Smooth muscle cell (in vitro differentiated cells): ENCODE data around the gene RPL38. TPM values are rescaled to one million over a fixed set of nuclear protein-coding genes. Genes with fewer than 3 reads are reported as not detected.

Source experiments
- DNase-seq: peaks from one replicate; lab custom pipeline; 2025; ENCODE audit not compliant: unreplicated experiment; lab: John Stamatoyannopoulos, UW
- H2AFZ ChIP-seq: fragments of 200-600 bp; sonication (generic); 2 replicates; pipeline ENCODE4 v1.6.0; 2016; ENCODE audit warnings: antibody characterized with exemption, low read depth, mild to moderate bottlenecking
- H3F3A ChIP-seq: fragments of 200-600 bp; sonication (generic); 2 replicates; pipeline ENCODE4 v1.6.0; 2017; ENCODE audit warnings: antibody characterized with exemption, low read depth
- H3K27ac ChIP-seq: fragments of 200-600 bp; sonication (generic); 2 replicates; pipeline ENCODE4 v1.5.1; 2016; ENCODE audit warnings: low read depth, mild to moderate bottlenecking
- H3K27me3 ChIP-seq: fragments of 200-600 bp; sonication (generic); 2 replicates; pipeline ENCODE4 v1.6.1; 2016; ENCODE audit warnings: low read depth, mild to moderate bottlenecking
- H3K36me3 ChIP-seq: fragments of 200-600 bp; sonication (generic); 2 replicates; pipeline ENCODE4 v1.5.1; 2016; ENCODE audit warnings: low read depth
- H3K4me1 ChIP-seq: fragments of 200-600 bp; sonication (generic); 2 replicates; pipeline ENCODE4 v1.5.1; 2016; ENCODE audit warnings: low read depth
- H3K4me2 ChIP-seq: fragments of 200-600 bp; sonication (generic); 2 replicates; pipeline ENCODE4 v1.6.0; 2016; ENCODE audit warnings: mild to moderate bottlenecking
- H3K4me3 ChIP-seq: fragments of 200-600 bp; sonication (generic); 2 replicates; pipeline ENCODE4 v1.5.1; 2016; ENCODE audit warnings: mild to moderate bottlenecking
- H3K79me2 ChIP-seq: fragments of 200-600 bp; sonication (generic); 2 replicates; pipeline ENCODE4 v1.6.0; 2016; ENCODE audit warnings: low read depth, mild to moderate bottlenecking
- H3K9ac ChIP-seq: fragments of 200-600 bp; sonication (generic); 2 replicates; pipeline ENCODE4 v1.6.0; 2016; ENCODE audit warnings: low read depth
- H3K9me3 ChIP-seq: fragments of 200-600 bp; sonication (generic); replicated peaks from 2 replicates; pipeline ENCODE4 v1.5.1; 2016; ENCODE audit warnings: low read depth
- H4K20me1 ChIP-seq: fragments of 200-600 bp; sonication (generic); 2 replicates; pipeline ENCODE4 v1.6.0; 2016; ENCODE audit warnings: low read depth
- CTCF ChIP-seq: fragments of 200-600 bp; sonication (generic); IDR thresholded peaks from 2 replicates; pipeline ENCODE4 v1.5.1; 2017; ENCODE audit warnings: borderline replicate concordance, mild to moderate bottlenecking, antibody characterized with exemption; ENCODE audit not compliant: insufficient read depth, poor library complexity, severe bottlenecking
- WGBS: methylation state at CpG from one replicate; pipeline ENCODE4 v1.1.7; 2016; ENCODE audit warnings: low lambda C conversion rate; 5-methylcytosine and 5-hydroxymethylcytosine counted together
- polyA plus RNA-seq: library from polyadenylated mRNA; unstranded; fragments of >200 nt; fragmentation: Nextera tagmentation; extraction: Ambion mirVana; gene quantifications from 2 replicates; pipeline ENCODE4 v1.2.1, GENCODE V29; 2016
- total RNA-seq: library from RNA; depleted of rRNA; stranded (reverse); fragments of >200 nt; gene quantifications from 2 replicates; pipeline ENCODE4 v1.2.3, GENCODE V29; 2014

Gene RPL38
- total RNA-seq (377 and 449 TPM in 2 replicates), polyA plus RNA-seq (889 and 1,006 TPM in 2 replicates)

- H3K79me2 ChIP-seq: peaks cover 35% of the 10 kb centered on the region
- peak within 1 kb of the TSS; percentile 75 for H3K4me3 ChIP-seq
- 2% methylated on average over 42 of the region's 53 CpGs for WGBS
- peak within 1 kb of the TSS; percentile 66 for H3K27ac ChIP-seq
- H4K20me1 ChIP-seq: peaks cover 50% of the 10 kb centered on the region
- no peaks in the 10 kb centered on the region for H3F3A ChIP-seq
- TF ChIP-seq CTCF: peak; percentile 83
- H3K4me2 ChIP-seq: peak within 1 kb of the TSS; percentile 96
- H3K9ac ChIP-seq: peak within 1 kb of the TSS; percentile 92
- peaks cover 4% of the 10 kb centered on the region for H3K36me3 ChIP-seq
- H3K27me3 ChIP-seq: no peaks in the 10 kb centered on the region
- peak; percentile 88 for DNase-seq
- peak within 1 kb of the TSS; percentile 84 for H2AFZ ChIP-seq
- peaks cover 16% of the 10 kb centered on the region for H3K4me1 ChIP-seq
- H3K9me3 ChIP-seq: no peaks in the 10 kb centered on the region
Measured at GRCh38 chr17:74203439-74204240, at the start of gene RPL38. Gene RPL38 (plus strand): TSS chr17:74203678. CDS start chr17:74203956, 278 bp downstream.

GRCh38 chr17:74153821-74154430 is 49.6 kb upstream of the RPL38 start:
- Histone ChIP-seq H3K4me1 (no peaks in the 10 kb centered on the region), H2AFZ (no peak overlapping the region), H3K27me3 (no peaks in the 10 kb centered on the region), H3K79me2 (no peaks in the 10 kb centered on the region), H3K4me3 (no peak overlapping the region), H3K36me3 (no peaks in the 10 kb centered on the region), H3K9me3 (no peaks in the 10 kb centered on the region), H3F3A (no peaks in the 10 kb centered on the region), H3K4me2 (no peak overlapping the region), H3K9ac (no peak overlapping the region), H4K20me1 (no peaks in the 10 kb centered on the region), H3K27ac (no peak overlapping the region)
- DNase-seq: no peak
- WGBS: 90% methylated on average over 11 of the region's 11 CpGs
- no peak for TF ChIP-seq CTCF

GRCh38 chr17:74156878-74157277 is 46.6 kb upstream of the RPL38 start:
- no peak for DNase-seq
- H3K4me2 ChIP-seq: no peak overlapping the region
- no peaks in the 10 kb centered on the region for H4K20me1 ChIP-seq
- no peaks in the 10 kb centered on the region for H3F3A ChIP-seq
- H3K9ac ChIP-seq: no peak overlapping the region
- H3K9me3 ChIP-seq: no peaks in the 10 kb centered on the region
- H3K4me1 ChIP-seq: no peaks in the 10 kb centered on the region
- WGBS: 90% methylated on average over 6 of the region's 6 CpGs
- no peak for TF ChIP-seq CTCF
- no peaks in the 10 kb centered on the region for H3K79me2 ChIP-seq
- no peaks in the 10 kb centered on the region for H3K27me3 ChIP-seq
- H2AFZ ChIP-seq: no peak overlapping the region
- H3K36me3 ChIP-seq: no peaks in the 10 kb centered on the region
- no peak overlapping the region for H3K4me3 ChIP-seq
- no peak overlapping the region for H3K27ac ChIP-seq
